DOHH2 (cell line): ENCODE measurements around the gene CYP1A2.

Experiments
- CTCF ChIP-seq: fragments of 200-600 bp; sonication (generic); IDR thresholded peaks from one replicate; pipeline ENCODE4 v1.5.1; 2014; ENCODE audit warnings: antibody characterized with exemption, mild to moderate bottlenecking, low read depth, low read length; ENCODE audit not compliant: poor library complexity, severe bottlenecking
- EZH2phosphoT487 ChIP-seq: fragments of 200-600 bp; sonication (generic); IDR thresholded peaks from 2 replicates; pipeline ENCODE4 v1.6.1; 2017; ENCODE audit warnings: borderline replicate concordance, mild to moderate bottlenecking, antibody characterized with exemption, low read length, moderate library complexity, mixed read lengths

- TF ChIP-seq CTCF (no peak), EZH2phosphoT487 (no peak)
These were observed 6.2 kb upstream of the CYP1A2 start for GRCh38 chr15:74742422-74742821.
